GM18517 (cell line): Measurements from ENCODE around the gene CHADL.
A peak's percentile ranks its signal among the peaks of the same experiment; 100 is the strongest.

Experiments
- ATAC-seq: cut with Tn5 transposase; IDR thresholded peaks from one replicate; pipeline ENCODE4 v1.9.1; 2021; ENCODE audit warnings: mild to moderate bottlenecking, moderate library complexity; ENCODE audit not compliant: unreplicated experiment

Gene CHADL

DNA sequence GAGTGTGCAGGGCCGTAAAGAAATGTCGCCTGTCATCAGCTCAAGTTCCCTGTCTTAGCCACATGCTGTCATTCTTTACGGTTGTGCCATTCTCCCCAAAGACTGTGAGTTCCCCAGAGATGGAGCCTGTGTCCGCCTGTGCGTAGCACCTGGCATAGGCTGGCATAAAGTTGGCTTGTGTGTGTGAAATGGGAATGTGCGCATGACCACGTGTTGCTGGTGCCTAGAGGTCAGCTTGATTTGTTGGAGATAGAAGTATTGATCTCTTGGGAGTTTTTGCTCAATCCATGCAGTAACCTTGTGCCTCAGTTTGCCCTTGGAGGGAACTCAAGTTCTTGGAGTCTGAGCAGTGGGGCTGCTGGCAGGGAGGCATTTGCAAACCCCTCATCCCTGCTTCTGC is 9.4 kb downstream of the CHADL start:
- no peak for ATAC-seq

DNA sequence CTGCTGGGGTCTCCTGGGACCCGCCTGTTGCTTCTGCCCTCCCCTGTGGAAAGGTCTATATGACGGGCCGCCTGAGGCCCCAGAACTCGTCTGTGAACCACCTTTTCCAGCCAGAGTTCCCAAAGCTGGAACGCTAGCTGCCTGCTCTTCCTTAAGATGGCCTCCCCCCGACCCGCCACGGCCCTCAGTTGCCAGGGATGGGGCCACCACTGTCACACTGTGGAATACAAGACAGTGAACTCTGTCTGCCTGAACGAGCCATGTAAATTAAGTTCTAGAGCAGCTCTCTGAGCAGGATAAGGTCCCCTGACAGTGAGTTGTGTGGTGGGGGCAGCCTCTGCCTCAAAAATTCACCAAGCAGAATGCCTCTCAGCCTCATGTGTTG is 10.3 kb downstream of the CHADL start:
- ATAC-seq, result no peak

DNA sequence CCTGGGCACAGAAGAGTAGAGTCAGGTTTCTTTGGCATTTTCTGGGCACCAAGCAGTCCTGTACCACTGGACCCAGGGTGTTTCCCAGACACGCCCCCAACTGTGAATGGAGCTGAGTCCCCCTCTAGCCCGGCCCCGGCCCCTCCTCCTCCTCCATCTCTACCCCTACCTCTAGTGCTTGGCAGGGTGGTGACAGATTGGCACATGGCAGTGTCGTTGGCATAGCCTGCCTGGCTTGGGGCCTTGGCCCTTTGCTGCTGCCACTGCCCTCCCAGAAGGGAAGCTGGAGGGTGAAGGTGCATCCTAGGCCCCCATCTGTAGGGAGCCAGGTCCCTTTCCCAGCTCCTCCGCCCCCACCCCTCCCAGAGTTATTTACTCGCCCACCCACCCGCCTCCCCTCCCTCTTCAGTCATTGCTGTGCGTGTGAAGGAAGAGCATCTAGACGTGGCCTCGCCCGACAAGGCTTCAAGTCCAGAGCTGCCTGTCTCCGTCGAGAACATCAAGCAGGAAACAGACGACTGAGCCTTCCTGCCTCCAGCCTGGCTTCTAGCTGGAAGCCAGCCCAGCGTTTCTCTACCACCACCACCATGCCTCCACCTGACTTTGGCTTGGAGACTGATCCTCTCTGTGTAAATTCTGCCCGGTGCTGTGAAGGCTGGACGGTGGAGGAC is 10.9 kb downstream of the CHADL start:
- no peak for ATAC-seq

- ATAC-seq, result no peak
Observed at GRCh38 chr22:41229215-41229614, 11.5 kb downstream of the CHADL start.

DNA sequence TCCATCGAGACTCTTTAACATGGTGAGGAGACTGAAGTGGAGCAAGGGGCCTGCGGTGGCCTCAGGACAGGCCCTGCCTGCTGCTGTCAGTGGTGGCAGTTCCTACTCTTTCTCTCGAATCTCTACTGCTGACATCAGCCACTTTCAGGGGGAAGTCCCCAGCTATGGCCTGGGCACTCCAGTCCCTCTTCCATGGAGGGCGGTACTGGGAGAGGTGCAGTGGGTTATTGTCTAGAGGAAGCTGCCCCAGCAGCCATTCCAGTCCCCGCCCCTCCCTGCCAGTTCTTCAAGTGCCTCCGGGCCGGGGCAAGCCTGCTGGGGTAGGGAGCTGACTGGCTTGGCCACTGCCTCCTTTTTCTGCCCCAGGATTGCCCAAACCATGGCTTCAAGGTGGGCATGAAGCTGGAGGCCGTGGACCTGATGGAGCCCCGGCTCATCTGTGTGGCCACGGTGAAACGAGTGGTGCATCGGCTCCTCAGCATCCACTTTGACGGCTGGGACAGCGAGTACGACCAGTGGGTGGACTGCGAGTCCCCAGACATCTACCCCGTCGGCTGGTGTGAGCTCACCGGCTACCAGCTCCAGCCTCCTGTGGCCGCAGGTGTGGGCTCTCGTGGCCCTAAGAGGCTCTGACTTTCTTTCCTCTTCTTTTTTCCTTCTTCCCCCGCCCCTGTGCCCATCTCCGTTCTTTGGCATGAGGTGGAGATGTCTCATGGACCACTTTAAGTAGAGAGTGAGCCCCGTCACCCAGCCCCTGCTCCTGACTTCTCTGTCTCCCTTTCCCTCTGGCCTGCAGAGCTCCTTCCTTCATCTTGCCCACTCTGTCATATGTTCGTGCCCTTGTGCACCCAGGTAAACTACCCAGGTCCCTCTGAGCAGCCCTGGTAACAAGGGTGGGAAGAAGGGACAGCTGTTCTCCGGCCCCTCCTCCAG is 13.7 kb downstream of the CHADL start:
- ATAC-seq, result no peak

- no peak for ATAC-seq
Observed at GRCh38 chr22:41223535-41223934, 17.2 kb downstream of the CHADL start.

DNA sequence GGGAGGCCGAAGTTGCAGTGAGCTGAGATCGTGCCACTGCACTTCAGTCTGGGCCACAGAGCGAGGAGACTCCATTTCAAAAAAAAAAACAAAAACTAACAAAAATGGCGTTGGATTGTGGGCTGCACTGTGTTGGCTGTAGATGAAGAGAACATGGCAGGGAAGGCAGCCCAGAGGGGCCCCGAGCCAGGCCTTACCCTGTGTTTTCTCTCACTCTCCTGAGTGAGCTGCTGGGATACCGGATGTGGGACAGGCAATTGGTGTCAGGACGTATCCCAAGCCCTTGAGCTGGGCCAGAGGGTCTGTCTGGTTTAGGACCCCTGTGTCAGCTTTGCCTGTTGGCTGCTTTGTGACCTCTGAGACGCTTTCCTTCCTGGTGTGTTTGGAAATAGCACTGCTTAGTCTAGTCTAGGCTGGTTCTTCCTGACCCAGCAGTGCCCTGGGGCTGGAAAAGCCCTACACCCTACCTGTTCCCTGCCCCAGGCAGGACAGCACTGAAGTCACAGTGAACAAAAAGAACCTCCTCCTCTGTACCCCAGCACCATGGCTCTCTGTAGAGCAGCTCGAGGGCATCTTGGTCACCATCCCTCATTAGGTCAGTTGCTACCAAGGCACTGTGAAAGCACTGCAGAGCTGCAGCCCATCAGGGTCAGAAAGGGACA is 17.8 kb downstream of the CHADL start:
- no peak for ATAC-seq

DNA sequence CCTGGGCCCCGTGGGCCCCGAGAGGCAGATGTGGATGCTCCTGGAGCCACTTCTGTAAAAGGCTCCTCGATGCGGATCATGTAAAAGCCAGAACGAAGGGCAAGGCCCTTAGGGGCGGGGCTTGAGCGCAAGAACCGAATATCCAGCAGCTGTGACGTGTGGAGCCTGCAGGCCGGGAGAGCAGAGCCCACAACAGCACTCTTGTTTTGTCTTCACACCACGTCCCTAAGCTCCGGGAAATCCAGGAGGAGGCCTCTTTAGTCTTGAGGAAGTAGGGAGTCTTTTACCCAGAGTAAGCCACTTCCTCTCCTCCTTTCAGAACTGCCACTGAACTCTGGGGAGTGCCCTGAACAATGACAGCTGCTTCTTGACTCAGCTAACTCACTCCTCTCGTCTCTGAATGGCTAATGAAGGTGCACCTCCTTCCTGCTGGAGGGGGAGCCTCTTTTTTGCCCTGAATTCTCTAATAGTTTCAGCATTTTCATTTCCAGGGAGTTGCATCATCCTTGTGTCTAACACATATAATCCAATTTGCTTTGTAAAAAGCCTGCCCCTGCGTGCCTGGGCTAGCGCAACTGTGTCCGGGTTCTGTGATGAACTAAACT is 23.1 kb downstream of the CHADL start:
- ATAC-seq, result no peak

- no peak for ATAC-seq
Observed at GRCh38 chr22:41216984-41217383, 23.7 kb downstream of the CHADL start.

- no peak for ATAC-seq
Observed at GRCh38 chr22:41215926-41216325, 24.8 kb downstream of the CHADL start.

GRCh38 chr22:41215409-41215808 is 25.3 kb downstream of the CHADL start:
- ATAC-seq, result no peak

DNA sequence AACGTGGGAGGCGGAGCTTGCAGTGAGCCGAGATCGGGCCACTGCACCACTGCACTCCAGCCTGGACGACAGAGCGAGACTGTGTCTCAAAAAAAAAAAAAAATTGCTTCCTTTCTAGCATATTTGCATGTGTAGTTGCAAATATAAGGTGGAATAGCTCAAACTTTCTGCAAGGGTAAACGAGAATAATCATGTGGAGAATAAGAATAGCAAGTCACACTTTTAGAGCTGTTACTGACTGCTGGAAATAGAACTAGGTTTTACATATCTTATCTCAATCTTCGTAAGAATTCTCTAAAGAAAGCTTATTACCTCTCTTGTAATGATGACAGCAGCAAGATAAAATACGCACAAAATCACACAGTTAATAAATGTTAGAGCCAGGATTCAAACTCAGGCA is 34.0 kb downstream of the CHADL start:
- ATAC-seq, result no peak

DNA sequence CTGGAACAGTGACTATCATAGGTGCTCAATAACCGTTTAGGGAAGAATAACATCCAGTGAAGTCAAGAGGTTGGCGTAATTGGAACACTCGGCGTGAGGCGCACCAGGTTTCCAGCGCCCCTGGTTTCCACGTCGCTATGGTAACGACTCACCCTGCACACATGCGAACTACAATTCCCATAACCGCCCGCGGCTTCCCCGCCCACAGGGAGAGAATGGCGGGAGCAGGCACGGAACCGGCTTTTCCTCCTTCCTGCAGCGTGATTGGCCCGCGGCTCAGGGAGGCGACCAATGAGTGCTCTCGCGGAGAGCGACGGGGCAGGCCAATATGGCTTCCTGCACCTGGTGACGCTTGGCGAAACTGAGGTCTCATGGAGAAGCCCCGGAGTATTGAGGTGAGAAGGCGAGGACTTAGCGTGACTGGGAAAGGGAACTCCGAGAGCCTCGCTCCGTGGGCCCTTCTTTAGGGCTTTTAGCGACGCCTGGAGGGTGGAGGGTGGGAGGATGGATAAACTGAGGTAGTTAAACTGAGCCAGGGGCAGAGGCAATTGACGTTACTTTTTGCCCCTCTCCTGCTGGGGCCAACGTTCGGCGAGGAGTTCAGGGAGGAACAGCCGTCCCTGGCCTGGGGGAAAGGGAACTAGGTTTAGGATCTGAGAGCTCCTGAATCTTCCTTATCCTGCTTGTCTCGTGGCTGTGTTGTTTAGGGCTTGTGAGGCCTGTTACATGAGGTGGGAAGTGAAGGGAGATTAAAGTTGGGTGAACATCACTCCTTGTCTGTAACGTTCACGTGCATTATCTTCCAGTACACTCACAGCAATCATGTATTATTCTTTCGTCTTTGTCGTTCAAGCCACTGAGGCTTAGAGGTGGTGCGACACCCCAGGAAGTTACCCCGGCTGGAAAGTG is 35.5 kb downstream of the CHADL start, which contains the start of gene L3MBTL2:
Gene L3MBTL2, plus strand, starts transcription at position 321 of the 909 bp plus-strand sequence. Its CDS starts 51 bp downstream, at position 372.
- peak; percentile 94 for ATAC-seq

- ATAC-seq, result no peak
Observed at GRCh38 chr22:41204066-41204465, 36.7 kb downstream of the CHADL start.

- ATAC-seq, result no peak
Observed at GRCh38 chr22:41203118-41203517, 37.6 kb downstream of the CHADL start.

GRCh38 chr22:41201141-41201540 is 39.6 kb downstream of the CHADL start:
- no peak for ATAC-seq

DNA sequence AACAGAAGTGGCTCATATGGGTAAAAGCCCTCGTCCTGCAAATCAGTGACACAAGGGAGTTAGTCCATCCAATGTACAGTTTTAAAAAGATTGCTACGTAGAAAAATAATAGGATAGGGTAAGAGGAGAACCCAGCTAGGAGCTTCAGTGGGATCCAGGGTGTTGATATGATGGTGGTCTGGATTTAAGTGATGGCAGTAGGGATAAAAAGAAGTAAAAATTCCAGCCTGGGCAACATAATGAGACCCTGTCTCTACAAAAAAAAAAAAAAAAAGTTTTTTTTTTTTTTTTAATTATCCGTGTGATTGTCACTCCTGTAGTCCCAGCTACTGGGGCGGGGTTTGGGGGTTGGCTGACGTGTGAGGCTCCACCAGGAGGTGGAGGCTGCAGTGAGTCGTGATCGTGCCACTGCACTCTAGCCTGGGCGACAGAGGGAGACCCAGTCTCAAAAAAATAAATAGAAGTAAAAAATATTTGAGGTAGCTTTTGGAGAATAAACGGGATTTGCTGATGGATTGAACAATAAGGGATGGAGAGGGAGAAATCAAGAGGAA is 42.6 kb downstream of the CHADL start:
- no peak for ATAC-seq

DNA sequence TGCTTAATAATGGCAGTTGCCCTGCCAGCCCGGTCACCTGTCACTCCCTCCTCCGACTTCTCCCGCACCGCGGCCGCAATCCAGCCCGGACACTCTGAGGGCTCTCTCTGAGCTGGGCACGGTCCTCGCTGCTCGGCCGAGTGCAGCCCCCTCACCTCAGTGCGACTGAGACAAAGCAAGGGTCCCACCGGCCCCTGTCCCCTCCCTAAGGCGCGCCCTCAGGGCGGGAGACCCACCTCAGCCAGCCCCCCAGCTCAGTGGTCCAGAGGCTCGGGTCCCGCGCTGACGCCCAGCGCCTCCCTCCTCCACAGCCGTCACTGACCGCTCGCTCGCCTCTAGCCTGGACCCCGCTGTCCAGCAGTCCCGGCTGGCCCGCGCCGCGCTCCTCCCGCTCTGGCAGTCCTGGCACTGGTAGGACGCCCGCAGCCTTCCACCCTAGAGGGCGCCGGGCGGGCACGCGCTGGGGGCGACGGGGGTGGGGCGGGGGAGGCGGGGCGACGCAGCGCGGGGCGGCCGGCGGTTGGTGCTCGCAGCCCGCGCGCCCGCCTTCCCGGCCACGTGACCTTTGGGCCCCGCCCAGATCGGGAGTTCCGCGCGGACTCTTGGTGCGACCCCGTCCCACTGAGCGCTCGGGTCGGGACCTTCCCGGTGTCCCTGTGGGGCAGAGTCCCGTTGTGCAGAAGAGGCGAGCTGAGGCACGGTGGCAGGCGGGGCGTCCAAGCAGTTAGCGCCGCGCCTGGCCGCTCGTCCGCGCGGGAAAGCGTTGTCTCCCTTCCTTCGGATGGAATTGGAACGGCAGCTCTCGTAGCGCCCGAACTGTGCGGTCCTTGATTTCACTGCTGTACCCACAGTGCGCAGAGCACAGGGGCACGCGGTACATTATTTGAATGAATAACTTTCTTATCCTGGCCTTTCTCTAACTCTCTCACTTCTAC is 43.4 kb downstream of the CHADL start:
- no peak for ATAC-seq

GRCh38 chr22:41193829-41194228 is 46.9 kb downstream of the CHADL start:
- ATAC-seq, result no peak
